Measurements from ENCODE around the gene LMO1. TPM values are rescaled to one million over a fixed set of nuclear protein-coding genes. Genes with fewer than 3 reads are reported as not detected.

The LMO1 gene
- total and polyA plus RNA-seq, 11 donors, result 0.42 to 4.1 (median 2.1) TPM; not detected in 1

- WGBS, 4 donors, result 45 to 52% (median 49%) methylated on average over 20 of the region's 20 CpGs
- no peaks in the 10 kb centered on the region for H3K36me3 ChIP-seq
- H3K9me3 ChIP-seq, result no peaks in the 10 kb centered on the region
- peaks cover 0 to 29% (median 0%) of the 10 kb centered on the region in 9 donors for H3K27me3 ChIP-seq
- TF ChIP-seq CTCF (IDR thresholded peaks at IDR 0.05) (no peak), POLR2A (IDR thresholded peaks at IDR 0.05) (no peak)
- intact Hi-C loops (cut with DNase I), result loop anchor here in 2 of 10 donors (5.0 to 10.0 kb wide), 2 partner anchors 200 to 827 kb away; no protein-coding TSS in a partner anchor
- ATAC-seq (no peak), DNase-seq (no peak)
- peak overlapping the region in 4 of 12 donors; percentile 2 to 44 (median 36) for H3K4me3 ChIP-seq
- peaks cover 0 to 36% (median 7%) of the 10 kb centered on the region in 12 donors for H3K4me1 ChIP-seq
- peak overlapping the region in 7 of 12 donors; percentile 18 to 94 (median 57) for H3K27ac ChIP-seq
These were observed 56.3 kb downstream of the LMO1 start for GRCh38 chr11:8207080-8208000.

GRCh38 chr11:8206251-8207079 lies 57.2 kb downstream of the LMO1 start:
- DNase-seq (peak in 4 of 5 donors; percentile 46 to 62 (median 47)), ATAC-seq (peak; percentile 55 to 82 (median 78))
- H3K27me3 ChIP-seq, result peaks cover 0 to 29% (median 0%) of the 10 kb centered on the region in 9 donors
- TF ChIP-seq POLR2A (IDR thresholded peaks at IDR 0.05) (no peak), CTCF (IDR thresholded peaks at IDR 0.05) (no peak)
- no peaks in the 10 kb centered on the region for H3K36me3 ChIP-seq
- peak overlapping the region in 10 of 12 donors; percentile 2 to 48 (median 36) for H3K4me3 ChIP-seq
- intact Hi-C loops (cut with DNase I), result loop anchor here in 2 of 10 donors (5.0 to 10.0 kb wide), 2 partner anchors 199 to 828 kb away; no protein-coding TSS in a partner anchor
- peaks cover 0 to 45% (median 7%) of the 10 kb centered on the region in 12 donors for H3K4me1 ChIP-seq
- H3K9me3 ChIP-seq, result no peaks in the 10 kb centered on the region
- WGBS, 4 donors, result 17 to 37% (median 18%) methylated on average over 22 to 31 of the region's 31 CpGs
- H3K27ac ChIP-seq, result peak overlapping the region in 7 of 12 donors; percentile 18 to 94 (median 49)

GRCh38 chr11:8205566-8205965 lies 58.1 kb downstream of the LMO1 start:
- Histone ChIP-seq H3K9me3 (no peaks in the 10 kb centered on the region), H3K4me1 (peaks cover 0 to 45% (median 7%) of the 10 kb centered on the region in 12 donors), H3K36me3 (no peaks in the 10 kb centered on the region), H3K27ac (peak overlapping the region in 1 of 12 donors; percentile 94), H3K4me3 (no peak overlapping the region), H3K27me3 (peaks cover 0 to 29% (median 0%) of the 10 kb centered on the region in 9 donors)
- no peak for ATAC-seq
- WGBS, 4 donors, result 93 to 96% (median 94%) methylated on average over 8 of the region's 8 CpGs
- no peak for DNase-seq
- intact Hi-C loops (cut with DNase I), result loop anchor here in 2 of 10 donors (5.0 to 10.0 kb wide), 2 partner anchors 198 to 829 kb away; no protein-coding TSS in a partner anchor
- TF ChIP-seq CTCF (IDR thresholded peaks at IDR 0.05), result no peak
- no peak for TF ChIP-seq POLR2A (IDR thresholded peaks at IDR 0.05)

All from heart left ventricle (tissue), 16 donors.